Epithelial cell of proximal tubule (primary cell): Measurements from ENCODE around the gene RASGEF1C. TPM values are rescaled to one million over a fixed set of nuclear protein-coding genes. Genes with fewer than 3 reads are reported as not detected.

Experiments
- DNase-seq: peaks from one replicate; pipeline ENCODE4 v3.0.0-alpha.2; 2011; ENCODE audit warnings: low read depth
- H3K4me3 ChIP-seq: 2 replicates; pipeline ENCODE4 v1.5.1; 2011; ENCODE audit warnings: low read depth, mild to moderate bottlenecking, low read length
- CTCF ChIP-seq: conservative IDR thresholded peaks from 2 replicates; pipeline ENCODE4 v1.5.1; 2012; ENCODE audit warnings: low read depth, mild to moderate bottlenecking, low read length
- total RNA-seq: library from RNA; depleted of rRNA; stranded (reverse); fragments of >200 nt; gene quantifications from 2 replicates; pipeline ENCODE4 v1.2.3, GENCODE V29; 2015

The RASGEF1C gene
- total RNA-seq, 1 donor from 2014 or later = not detected

- TF ChIP-seq CTCF = no peak
- no peak for DNase-seq
- no peak overlapping the region for H3K4me3 ChIP-seq
Measured at GRCh38 chr5:180180421-180180820, 28.6 kb downstream of the RASGEF1C start.

GRCh38 chr5:180179442-180180420 is 29.3 kb downstream of the RASGEF1C start:
- DNase-seq = no peak
- no peak overlapping the region for H3K4me3 ChIP-seq
- TF ChIP-seq CTCF = no peak

GRCh38 chr5:180178531-180179441 is 30.2 kb downstream of the RASGEF1C start:
- TF ChIP-seq CTCF = no peak
- H3K4me3 ChIP-seq = no peak overlapping the region
- no peak for DNase-seq

GRCh38 chr5:180176191-180176590 is 32.8 kb downstream of the RASGEF1C start:
- no peak for DNase-seq
- no peak for TF ChIP-seq CTCF
- no peak overlapping the region for H3K4me3 ChIP-seq

GRCh38 chr5:180175015-180175431 is 34.0 kb downstream of the RASGEF1C start:
- no peak overlapping the region for H3K4me3 ChIP-seq
- no peak for DNase-seq
- TF ChIP-seq CTCF = no peak

GRCh38 chr5:180174587-180174972 is 34.4 kb downstream of the RASGEF1C start:
- no peak overlapping the region for H3K4me3 ChIP-seq
- TF ChIP-seq CTCF = no peak
- DNase-seq = no peak
